ENCODE measurements around the gene PCDHB15.
"Not testable (repeated sequence)": the region's sequence is repeated elsewhere in the genome, so short reads cannot be mapped to it uniquely, and the experiment has no call there.

The PCDHB15 gene

GRCh38 chr5:141247434-141247833 is 2.2 kb downstream of the PCDHB15 start:
- not testable (repeated sequence) for DNase-seq (ENCODE audit: low read depth in 2 of 2)

GRCh38 chr5:141250576-141250975 is 5.4 kb downstream of the PCDHB15 start:
- DNase-seq (ENCODE audit: low read depth in 2 of 2): no peak

- DNase-seq (ENCODE audit: low read depth in 2 of 2): no peak
Measured at GRCh38 chr5:141258464-141258863, 13.3 kb downstream of the PCDHB15 start.

- DNase-seq (ENCODE audit: low read depth in 2 of 2): no peak
Measured at GRCh38 chr5:141258948-141259347, 13.8 kb downstream of the PCDHB15 start.

GRCh38 chr5:141260458-141261237 is 15.5 kb downstream of the PCDHB15 start:
- no peak for DNase-seq (ENCODE audit: low read depth in 2 of 2)

- no peak for DNase-seq (ENCODE audit: low read depth in 2 of 2)
Measured at GRCh38 chr5:141261238-141261546, 16.0 kb downstream of the PCDHB15 start.

GRCh38 chr5:141269195-141269594 is 24.0 kb downstream of the PCDHB15 start:
- no peak for DNase-seq (ENCODE audit: low read depth in 2 of 2)

- no peak for DNase-seq (ENCODE audit: low read depth in 2 of 2)
Measured at GRCh38 chr5:141272906-141273305, 27.7 kb downstream of the PCDHB15 start.

GRCh38 chr5:141298376-141298775 is 53.2 kb downstream of the PCDHB15 start:
- DNase-seq (ENCODE audit: low read depth in 2 of 2): no peak

All from stimulated activated CD4-positive, alpha-beta T cell treated with anti-CD3 and anti-CD28 coated beads, Interleukin-12 subunit alpha, Interleukin-12 subunit beta, amount 100 ng/mL, for 24 hours (primary cell).